Stomach (tissue), 9 donors: Measurements from ENCODE around the gene SEMA4G. TPM values are rescaled to one million over a fixed set of nuclear protein-coding genes. Genes with fewer than 3 reads are reported as not detected.

Experiments used
- DNase-seq, 2 donors: peaks; one replicate each; pipeline versions ENCODE4 v3.0.0 to v3.0.0-alpha.2; 2013 to 2019
- H3K27ac ChIP-seq, 5 donors: fragments of 200-600 bp in 4 of 5; sonication (generic) in 4 of 5; one replicate each; pipeline ENCODE4 v1.5.1; 2013 to 2019; ENCODE audit warnings: mild to moderate bottlenecking in 1 of 5, moderate library complexity in 1 of 5
- H3K27me3 ChIP-seq, 3 donors: fragments of 200-600 bp; sonication (generic); one replicate each; pipeline ENCODE4 v1.5.1; 2017 to 2019; ENCODE audit warnings: mixed run types in 1 of 3
- H3K36me3 ChIP-seq, 4 donors: fragments of 200-600 bp; sonication (generic); 1 replicate in 3 of 4; 2 replicates in 1 of 4; pipeline ENCODE4 v1.5.1; 2016 to 2019
- H3K4me1 ChIP-seq, 4 donors: fragments of 200-600 bp; sonication (generic); one replicate each; pipeline ENCODE4 v1.5.1; 2016 to 2019
- H3K4me3 ChIP-seq, 4 donors: fragments of 200-600 bp; sonication (generic) in 3 of 4; one replicate each; pipeline ENCODE4 v1.5.1; 2016 to 2019; ENCODE audit warnings: mild to moderate bottlenecking in 1 of 4
- H3K9me3 ChIP-seq, 4 donors: fragments of 200-600 bp; sonication (generic); one replicate each; pipeline ENCODE4 v1.5.1; 2016 to 2019
- EP300 ChIP-seq: sonication (generic); formaldehyde crosslinking; IDR thresholded peaks from one replicate; pipeline ENCODE4 v1.6.1; 2017; ENCODE audit warnings: antibody characterized with exemption
- POLR2A ChIP-seq, 4 donors: fragments of 450-650 bp; IDR thresholded peaks; one replicate each; pipeline ENCODE4 v1.6.1; 2016; ENCODE audit warnings: antibody characterized with exemption in 4 of 4, control low read depth in 2 of 4, mild to moderate bottlenecking in 1 of 4, moderate library complexity in 1 of 4
- POLR2AphosphoS5 ChIP-seq, 3 donors: sonication (generic); formaldehyde crosslinking; IDR thresholded peaks; one replicate each; pipeline ENCODE4 v1.6.1; 2016; ENCODE audit warnings: antibody characterized with exemption in 3 of 3
- WGBS, 5 donors: extraction: QIAGEN DNeasy Blood & Tissue Kit in 3 of 5; methylation state at CpG; one replicate each; pipeline versions ENCODE4 v1.1.5 to v1.1.7; 2013 to 2018; 5-methylcytosine and 5-hydroxymethylcytosine counted together
- intact Hi-C: fragments of 100-400 bp; cut with DNase I; formaldehyde crosslinking; loops from one replicate; pipeline ENCODE4 v1.15.1; 2023; ENCODE audit warnings: low total_unique reads
- polyA plus RNA-seq, 3 donors: library from polyadenylated mRNA; stranded (reverse); fragments of 200-250 nt; gene quantifications; one replicate each; pipeline ENCODE4 v1.2.3, GENCODE V29; 2013
- total RNA-seq, 5 donors: library from RNA; depleted of rRNA; stranded (reverse); fragments of >200 nt; gene quantifications; one replicate each; pipeline versions ENCODE4 v1.1.0 to v1.2.3, GENCODE V29; 2014 to 2016
- TF ChIP-seq, protein P1 (sequence below), 7 experiments: fragments of 450-650 bp in 4 of 7; fragments of 200-600 bp in 3 of 7; sonication (generic) in 3 of 7; IDR thresholded peaks; one replicate each; pipeline ENCODE4 v1.5.1; 2016 to 2019; ENCODE audit warnings: antibody characterized with exemption in 7 of 7, control low read depth in 2 of 7, mild to moderate bottlenecking in 1 of 7
- donor health status: healthy with polysubstance abuse.
- donor health status: Bipolar disorder and iron deficiency.
- donor health status: healthy.

SEMA4G gene
- total and polyA plus RNA-seq, 8 donors, result 5.1 to 96.3 (median 7.6) TPM

DNA sequence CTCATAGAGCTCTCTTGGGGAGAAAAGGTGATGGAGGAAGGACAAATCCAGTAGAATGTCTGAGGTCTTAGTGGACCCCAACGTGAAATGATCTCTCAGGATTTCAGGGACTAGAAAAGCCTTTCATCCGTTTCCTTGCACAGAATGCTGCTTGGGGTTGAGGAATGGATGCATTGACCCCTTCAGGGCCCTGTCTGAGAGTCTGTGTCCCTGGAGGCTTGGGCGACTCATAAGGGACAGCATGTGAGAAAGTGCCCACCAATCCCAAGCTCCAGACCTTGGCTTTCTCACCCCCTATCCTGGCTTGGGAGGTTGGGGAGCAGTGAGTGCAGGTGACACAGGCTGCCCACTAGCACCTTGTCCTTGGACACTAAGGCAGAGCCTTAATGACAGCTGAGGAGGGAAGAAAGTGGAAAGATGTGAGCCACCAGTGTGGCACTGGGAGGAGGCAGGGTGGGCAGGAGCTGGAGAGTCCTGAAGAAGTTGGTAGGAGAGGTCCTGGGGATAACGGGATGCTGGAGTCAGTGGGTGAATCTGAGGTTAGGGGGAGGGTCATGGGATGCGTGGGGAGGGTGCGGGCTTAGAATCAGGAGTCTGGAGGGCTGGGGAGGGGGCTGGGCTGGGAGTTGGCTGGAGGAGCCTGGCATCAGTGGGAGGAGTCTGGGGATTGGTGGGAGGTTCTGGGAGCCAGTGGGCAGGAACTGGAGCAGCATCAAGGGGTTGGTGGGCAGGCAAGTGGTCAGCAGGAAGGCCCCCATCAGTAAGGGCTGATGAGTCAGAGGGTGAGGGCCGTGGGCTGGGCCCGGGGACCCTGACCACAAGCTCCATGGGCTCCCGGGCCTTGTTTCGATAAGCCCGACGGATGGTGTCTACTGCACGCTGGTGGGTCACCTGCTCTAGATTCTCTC is 38.9 kb downstream of the SEMA4G start:
- Histone ChIP-seq H3K27me3 (no peaks in the 10 kb centered on the region), H3K4me3 (no peak overlapping the region), H3K4me1 (peaks cover 27 to 63% (median 55%) of the 10 kb centered on the region in 4 donors), H3K9me3 (no peaks in the 10 kb centered on the region), H3K36me3 (peaks cover 35 to 43% (median 43%) of the 10 kb centered on the region in 4 donors), H3K27ac (peak overlapping the region in 4 of 5 donors; percentile 20 to 68 (median 46))
- TF ChIP-seq, protein P1, sequence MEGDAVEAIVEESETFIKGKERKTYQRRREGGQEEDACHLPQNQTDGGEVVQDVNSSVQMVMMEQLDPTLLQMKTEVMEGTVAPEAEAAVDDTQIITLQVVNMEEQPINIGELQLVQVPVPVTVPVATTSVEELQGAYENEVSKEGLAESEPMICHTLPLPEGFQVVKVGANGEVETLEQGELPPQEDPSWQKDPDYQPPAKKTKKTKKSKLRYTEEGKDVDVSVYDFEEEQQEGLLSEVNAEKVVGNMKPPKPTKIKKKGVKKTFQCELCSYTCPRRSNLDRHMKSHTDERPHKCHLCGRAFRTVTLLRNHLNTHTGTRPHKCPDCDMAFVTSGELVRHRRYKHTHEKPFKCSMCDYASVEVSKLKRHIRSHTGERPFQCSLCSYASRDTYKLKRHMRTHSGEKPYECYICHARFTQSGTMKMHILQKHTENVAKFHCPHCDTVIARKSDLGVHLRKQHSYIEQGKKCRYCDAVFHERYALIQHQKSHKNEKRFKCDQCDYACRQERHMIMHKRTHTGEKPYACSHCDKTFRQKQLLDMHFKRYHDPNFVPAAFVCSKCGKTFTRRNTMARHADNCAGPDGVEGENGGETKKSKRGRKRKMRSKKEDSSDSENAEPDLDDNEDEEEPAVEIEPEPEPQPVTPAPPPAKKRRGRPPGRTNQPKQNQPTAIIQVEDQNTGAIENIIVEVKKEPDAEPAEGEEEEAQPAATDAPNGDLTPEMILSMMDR (IDR thresholded peaks at IDR 0.05), result no peak
- TF ChIP-seq POLR2AphosphoS5 (IDR thresholded peaks at IDR 0.05), result no peak
- TF ChIP-seq POLR2A (IDR thresholded peaks at IDR 0.05), result no peak
- no peak for TF ChIP-seq EP300
- no peak for DNase-seq
- WGBS, 5 donors, result 47 to 64% (median 56%) methylated on average over 8 to 13 of the region's 13 CpGs
- intact Hi-C loops, result no loop called here

- H3K36me3 ChIP-seq, result peaks cover 27 to 36% (median 35%) of the 10 kb centered on the region in 4 donors
- intact Hi-C loops, result no loop called here
- no peak overlapping the region for H3K4me3 ChIP-seq
- no peaks in the 10 kb centered on the region for H3K27me3 ChIP-seq
- peak in 1 of 2 donors; percentile 44 for DNase-seq
- no peaks in the 10 kb centered on the region for H3K9me3 ChIP-seq
- H3K27ac ChIP-seq, result peak overlapping the region in 3 of 5 donors; percentile 46 to 68 (median 47)
- WGBS, 5 donors, result 66 to 93% (median 76%) methylated on average over 3 to 6 of the region's 6 CpGs
- H3K4me1 ChIP-seq, result peaks cover 30 to 63% (median 54%) of the 10 kb centered on the region in 4 donors
- TF ChIP-seq EP300 (no peak), POLR2AphosphoS5 (IDR thresholded peaks at IDR 0.05) (no peak), POLR2A (IDR thresholded peaks at IDR 0.05) (no peak)
- TF ChIP-seq, protein P1 (IDR thresholded peaks at IDR 0.05), result no peak
These were observed 39.6 kb downstream of the SEMA4G start for GRCh38 chr10:101008823-101009423.

GRCh38 chr10:101010329-101010728 is 41.0 kb downstream of the SEMA4G start:
- H3K4me3 ChIP-seq, result no peak overlapping the region
- H3K9me3 ChIP-seq, result no peaks in the 10 kb centered on the region
- intact Hi-C loops, result no loop called here
- peaks cover 30 to 63% (median 55%) of the 10 kb centered on the region in 4 donors for H3K4me1 ChIP-seq
- DNase-seq, result no peak
- peaks cover 0 to under 1% (median 0%) of the 10 kb centered on the region in 3 donors for H3K27me3 ChIP-seq
- H3K36me3 ChIP-seq, result peaks cover 21 to 22% (median 22%) of the 10 kb centered on the region in 4 donors
- H3K27ac ChIP-seq, result no peak overlapping the region
- 95 to 97% (median 96%) methylated on average over 16 to 22 of the region's 22 CpGs for WGBS, 5 donors
- TF ChIP-seq, protein P1 (IDR thresholded peaks at IDR 0.05), result no peak
- no peak for TF ChIP-seq POLR2A (IDR thresholded peaks at IDR 0.05)
- TF ChIP-seq EP300, result no peak
- TF ChIP-seq POLR2AphosphoS5 (IDR thresholded peaks at IDR 0.05), result no peak
